ENCODE measurements around the gene TEDC1.

TEDC1 gene

DNA sequence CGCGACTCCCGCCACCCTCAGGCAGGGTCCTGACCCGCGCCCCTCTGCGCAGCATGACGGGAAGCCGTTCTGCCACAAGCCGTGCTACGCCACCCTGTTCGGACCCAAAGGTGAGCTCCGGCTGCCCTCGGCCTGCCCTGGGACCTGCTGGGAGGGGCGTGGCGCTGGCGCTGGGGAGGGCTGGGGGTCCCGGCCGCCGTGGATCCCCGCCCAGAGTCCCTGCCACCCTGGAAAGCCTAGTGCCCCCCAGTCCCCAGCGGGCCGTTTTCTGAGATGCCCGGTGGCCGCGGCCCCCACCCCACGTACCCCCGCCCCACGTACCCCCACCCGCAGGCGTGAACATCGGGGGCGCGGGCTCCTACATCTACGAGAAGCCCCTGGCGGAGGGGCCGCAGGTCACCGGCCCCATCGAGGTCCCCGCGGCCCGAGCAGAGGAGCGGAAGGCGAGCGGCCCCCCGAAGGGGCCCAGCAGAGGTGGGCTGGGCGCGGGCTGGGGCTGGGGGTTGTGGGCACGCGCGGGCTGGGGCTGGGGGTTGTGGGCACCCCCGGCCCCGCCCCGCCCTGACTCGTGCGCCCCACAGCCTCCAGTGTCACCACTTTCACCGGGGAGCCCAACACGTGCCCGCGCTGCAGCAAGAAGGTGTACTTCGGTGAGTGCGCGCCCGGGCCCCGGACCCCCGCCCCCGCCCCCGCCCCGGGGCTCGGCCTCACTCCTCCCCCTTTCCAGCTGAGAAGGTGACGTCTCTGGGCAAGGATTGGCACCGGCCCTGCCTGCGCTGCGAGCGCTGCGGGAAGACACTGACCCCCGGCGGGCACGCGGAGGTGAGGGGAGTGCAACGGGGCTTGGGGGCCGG is 12.4 kb upstream of the TEDC1 start:
- TF ChIP-seq TCF12 (IDR thresholded peaks at IDR 0.05; ENCODE audit: low read depth) (no peak), ZBTB7A (IDR thresholded peaks at IDR 0.05; ENCODE audit: low read depth) (peak; percentile 38; the same call in 1 of the 2 replicates)

DNA sequence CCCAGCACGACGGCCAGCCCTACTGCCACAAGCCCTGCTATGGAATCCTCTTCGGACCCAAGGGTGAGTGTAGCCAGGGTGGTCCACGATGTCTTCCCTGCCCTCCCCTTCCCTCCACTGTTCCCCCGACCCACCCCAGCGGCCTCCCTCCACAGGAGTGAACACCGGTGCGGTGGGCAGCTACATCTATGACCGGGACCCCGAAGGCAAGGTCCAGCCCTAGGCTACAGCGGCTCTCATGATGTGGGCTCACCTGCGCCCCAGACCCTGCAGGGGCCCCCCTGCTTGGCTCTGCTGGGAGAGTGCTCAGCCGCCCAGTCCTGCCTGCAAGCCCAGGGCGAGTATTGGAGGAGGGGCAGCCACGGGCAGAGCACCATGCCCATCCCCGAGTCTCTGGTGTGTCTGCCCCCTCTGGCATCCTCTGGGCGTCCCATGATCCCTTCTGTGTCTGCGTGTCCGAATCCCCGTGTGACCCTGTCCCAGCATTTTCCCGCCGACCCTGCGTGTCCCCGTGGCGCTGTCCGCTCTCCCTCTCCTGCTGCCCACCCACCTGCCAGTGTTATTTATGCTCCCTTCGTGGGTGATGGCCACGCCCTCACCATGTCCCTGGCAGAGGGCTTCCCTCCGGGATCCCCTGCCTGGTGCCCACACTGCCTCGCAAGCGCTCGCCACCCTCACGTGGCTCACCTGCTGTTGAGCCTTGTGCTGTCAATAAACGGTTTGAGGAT is 11.5 kb upstream of the TEDC1 start:
- TF ChIP-seq, protein P1, sequence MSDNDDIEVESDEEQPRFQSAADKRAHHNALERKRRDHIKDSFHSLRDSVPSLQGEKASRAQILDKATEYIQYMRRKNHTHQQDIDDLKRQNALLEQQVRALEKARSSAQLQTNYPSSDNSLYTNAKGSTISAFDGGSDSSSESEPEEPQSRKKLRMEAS (IDR thresholded peaks at IDR 0.05): peak; percentile 71
- TF ChIP-seq NFIC (IDR thresholded peaks at IDR 0.05) (0 out of 2 replicates have a peak, but pooled peaks have one; percentile 19), CREB1 (IDR thresholded peaks at IDR 0.05; ENCODE audit: low read depth) (no peak), RAD21 (IDR thresholded peaks at IDR 0.05; ENCODE audit: low read depth) (no peak), TEAD4 (IDR thresholded peaks at IDR 0.05) (no peak), EP300 (IDR thresholded peaks at IDR 0.05; ENCODE audit: borderline replicate concordance) (no peak), FOXM1 (IDR thresholded peaks at IDR 0.05; ENCODE audit: borderline replicate concordance, low read depth) (no peak), EGR1 (IDR thresholded peaks at IDR 0.05) (no peak), YY1 (IDR thresholded peaks at IDR 0.05; ENCODE audit: low read depth) (no peak), ZBTB7A (IDR thresholded peaks at IDR 0.05; ENCODE audit: low read depth) (peak; percentile 35), TCF12 (IDR thresholded peaks at IDR 0.05; ENCODE audit: low read depth) (no peak; the same call in 1 of the 2 replicates), CEBPB (IDR thresholded peaks at IDR 0.05) (no peak), TAF1 (IDR thresholded peaks at IDR 0.05; ENCODE audit: low read depth) (no peak)
- TF ChIP-seq, protein P2, sequence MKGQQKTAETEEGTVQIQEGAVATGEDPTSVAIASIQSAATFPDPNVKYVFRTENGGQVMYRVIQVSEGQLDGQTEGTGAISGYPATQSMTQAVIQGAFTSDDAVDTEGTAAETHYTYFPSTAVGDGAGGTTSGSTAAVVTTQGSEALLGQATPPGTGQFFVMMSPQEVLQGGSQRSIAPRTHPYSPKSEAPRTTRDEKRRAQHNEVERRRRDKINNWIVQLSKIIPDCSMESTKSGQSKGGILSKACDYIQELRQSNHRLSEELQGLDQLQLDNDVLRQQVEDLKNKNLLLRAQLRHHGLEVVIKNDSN (IDR thresholded peaks at IDR 0.05): peak; percentile 55; the same call in 1 of the 2 replicates
- TF ChIP-seq, protein P3, sequence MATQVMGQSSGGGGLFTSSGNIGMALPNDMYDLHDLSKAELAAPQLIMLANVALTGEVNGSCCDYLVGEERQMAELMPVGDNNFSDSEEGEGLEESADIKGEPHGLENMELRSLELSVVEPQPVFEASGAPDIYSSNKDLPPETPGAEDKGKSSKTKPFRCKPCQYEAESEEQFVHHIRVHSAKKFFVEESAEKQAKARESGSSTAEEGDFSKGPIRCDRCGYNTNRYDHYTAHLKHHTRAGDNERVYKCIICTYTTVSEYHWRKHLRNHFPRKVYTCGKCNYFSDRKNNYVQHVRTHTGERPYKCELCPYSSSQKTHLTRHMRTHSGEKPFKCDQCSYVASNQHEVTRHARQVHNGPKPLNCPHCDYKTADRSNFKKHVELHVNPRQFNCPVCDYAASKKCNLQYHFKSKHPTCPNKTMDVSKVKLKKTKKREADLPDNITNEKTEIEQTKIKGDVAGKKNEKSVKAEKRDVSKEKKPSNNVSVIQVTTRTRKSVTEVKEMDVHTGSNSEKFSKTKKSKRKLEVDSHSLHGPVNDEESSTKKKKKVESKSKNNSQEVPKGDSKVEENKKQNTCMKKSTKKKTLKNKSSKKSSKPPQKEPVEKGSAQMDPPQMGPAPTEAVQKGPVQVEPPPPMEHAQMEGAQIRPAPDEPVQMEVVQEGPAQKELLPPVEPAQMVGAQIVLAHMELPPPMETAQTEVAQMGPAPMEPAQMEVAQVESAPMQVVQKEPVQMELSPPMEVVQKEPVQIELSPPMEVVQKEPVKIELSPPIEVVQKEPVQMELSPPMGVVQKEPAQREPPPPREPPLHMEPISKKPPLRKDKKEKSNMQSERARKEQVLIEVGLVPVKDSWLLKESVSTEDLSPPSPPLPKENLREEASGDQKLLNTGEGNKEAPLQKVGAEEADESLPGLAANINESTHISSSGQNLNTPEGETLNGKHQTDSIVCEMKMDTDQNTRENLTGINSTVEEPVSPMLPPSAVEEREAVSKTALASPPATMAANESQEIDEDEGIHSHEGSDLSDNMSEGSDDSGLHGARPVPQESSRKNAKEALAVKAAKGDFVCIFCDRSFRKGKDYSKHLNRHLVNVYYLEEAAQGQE (IDR thresholded peaks at IDR 0.05; ENCODE audit: low read depth): peak; percentile 19; the same call in 1 of the 2 replicates

DNA sequence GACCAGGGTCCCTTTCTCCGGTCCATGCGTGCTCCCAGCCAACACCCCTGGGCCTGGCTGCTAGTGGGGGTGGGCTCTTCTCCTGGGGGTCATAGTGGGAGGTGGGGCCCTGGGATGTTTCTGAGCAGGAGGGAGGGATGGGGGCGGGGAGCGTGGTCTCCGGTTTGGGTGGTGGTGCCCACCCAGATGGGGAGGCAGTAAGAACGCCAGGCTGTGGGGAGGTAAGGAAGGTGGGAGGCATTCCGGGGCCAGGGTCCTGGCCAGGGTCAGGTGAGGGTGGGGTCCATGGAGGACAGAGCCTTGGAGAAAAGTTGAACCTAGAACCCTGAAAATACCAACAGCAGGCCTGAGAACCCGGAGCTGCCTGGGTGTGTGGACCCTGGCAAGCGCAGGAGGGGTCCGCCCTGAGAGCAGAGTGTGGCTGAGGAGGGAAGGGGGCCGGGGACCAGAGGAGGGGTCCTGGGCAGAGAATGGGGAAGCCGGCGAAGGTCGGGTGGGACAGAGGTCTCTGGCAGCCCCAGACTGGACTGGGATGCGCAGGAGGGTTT is 10.8 kb upstream of the TEDC1 start:
- TF ChIP-seq TCF12 (IDR thresholded peaks at IDR 0.05; ENCODE audit: low read depth) (no peak), RAD21 (IDR thresholded peaks at IDR 0.05; ENCODE audit: low read depth) (no peak), NFIC (IDR thresholded peaks at IDR 0.05) (no peak), CREB1 (IDR thresholded peaks at IDR 0.05; ENCODE audit: low read depth) (no peak), TAF1 (IDR thresholded peaks at IDR 0.05; ENCODE audit: low read depth) (no peak), EP300 (IDR thresholded peaks at IDR 0.05; ENCODE audit: borderline replicate concordance) (no peak), CEBPB (IDR thresholded peaks at IDR 0.05) (no peak), TEAD4 (IDR thresholded peaks at IDR 0.05) (no peak), ZBTB7A (IDR thresholded peaks at IDR 0.05; ENCODE audit: low read depth) (no peak; the same call in 1 of the 2 replicates), YY1 (IDR thresholded peaks at IDR 0.05; ENCODE audit: low read depth) (no peak), FOXM1 (IDR thresholded peaks at IDR 0.05; ENCODE audit: borderline replicate concordance, low read depth) (no peak), EGR1 (IDR thresholded peaks at IDR 0.05) (no peak)
- TF ChIP-seq, protein P3 (IDR thresholded peaks at IDR 0.05; ENCODE audit: low read depth): no peak
- TF ChIP-seq, protein P2 (IDR thresholded peaks at IDR 0.05): no peak
- TF ChIP-seq, protein P1 (IDR thresholded peaks at IDR 0.05): no peak; the same call in 1 of the 2 replicates

DNA sequence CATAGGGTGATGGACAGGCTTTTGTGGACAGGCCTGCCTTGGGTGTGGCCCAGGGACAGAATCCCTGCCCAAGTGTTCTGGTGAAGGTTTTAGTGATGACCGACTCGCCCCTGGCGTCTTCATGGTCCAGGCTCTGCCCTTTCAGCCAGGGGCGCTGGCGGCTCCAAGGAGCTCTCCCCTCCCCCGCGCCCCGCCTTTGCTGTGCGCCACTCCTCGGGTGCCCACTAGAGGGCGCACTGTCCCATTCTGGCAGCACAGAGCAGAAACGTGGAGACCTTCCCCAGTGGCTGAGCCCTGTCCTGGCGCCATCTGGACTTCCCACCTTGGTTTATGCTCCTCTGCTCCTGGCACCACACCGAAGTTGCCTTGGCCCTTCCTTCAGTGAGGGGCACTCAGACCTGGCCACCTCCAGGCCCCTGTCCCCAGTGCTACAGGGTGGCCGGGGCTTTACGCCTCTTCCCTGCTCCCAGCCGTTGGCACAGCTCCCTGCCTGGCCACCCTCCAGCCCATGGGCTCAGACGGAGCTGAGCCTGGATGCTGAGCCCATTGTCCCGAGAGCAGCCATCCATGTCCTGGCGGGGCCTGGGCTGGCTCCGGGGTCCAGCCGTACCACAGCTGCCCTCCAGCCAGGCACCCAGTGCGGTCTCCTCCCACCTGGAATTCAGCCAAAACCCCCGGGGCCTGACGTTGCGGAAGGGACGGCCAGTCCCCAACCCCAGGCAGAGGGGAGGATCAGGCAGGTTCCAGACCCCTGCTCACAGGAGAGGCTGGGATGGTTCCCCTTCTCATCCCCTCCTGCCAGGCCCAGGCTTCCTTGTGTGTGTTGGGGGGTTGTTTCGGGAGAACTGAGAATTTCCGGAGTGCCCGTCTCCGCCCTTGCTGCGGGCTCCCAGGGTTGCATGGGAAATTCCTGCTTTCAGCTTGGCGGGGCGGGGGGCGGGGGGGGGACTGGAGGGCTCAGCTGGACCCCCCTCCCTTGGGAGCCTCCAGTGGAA is 9.9 kb upstream of the TEDC1 start:
- peak; percentile 39; the same call in 1 of the 2 replicates for TF ChIP-seq TAF1 (IDR thresholded peaks at IDR 0.05; ENCODE audit: low read depth)
- TF ChIP-seq FOXM1 (IDR thresholded peaks at IDR 0.05; ENCODE audit: borderline replicate concordance, low read depth): peak; percentile 91
- TF ChIP-seq, protein P2 (IDR thresholded peaks at IDR 0.05): 0 out of 2 replicates have a peak, but pooled peaks have one; percentile 7
- peak; percentile 98 for TF ChIP-seq TCF12 (IDR thresholded peaks at IDR 0.05; ENCODE audit: low read depth)
- TF ChIP-seq, protein P3 (IDR thresholded peaks at IDR 0.05; ENCODE audit: low read depth): no peak
- TF ChIP-seq CREB1 (IDR thresholded peaks at IDR 0.05; ENCODE audit: low read depth): 0 out of 2 replicates have a peak, but pooled peaks have one; percentile 35
- peak; percentile 72 for TF ChIP-seq RAD21 (IDR thresholded peaks at IDR 0.05; ENCODE audit: low read depth)
- TF ChIP-seq EP300 (IDR thresholded peaks at IDR 0.05; ENCODE audit: borderline replicate concordance): peak; percentile 96
- TF ChIP-seq CEBPB (IDR thresholded peaks at IDR 0.05): no peak
- TF ChIP-seq NFIC (IDR thresholded peaks at IDR 0.05): peak; percentile 100
- TF ChIP-seq EGR1 (IDR thresholded peaks at IDR 0.05): peak; percentile 19; the same call in 1 of the 2 replicates
- TF ChIP-seq YY1 (IDR thresholded peaks at IDR 0.05; ENCODE audit: low read depth): 0 out of 2 replicates have a peak, but pooled peaks have one; percentile 49
- TF ChIP-seq, protein P1 (IDR thresholded peaks at IDR 0.05): peak; percentile 73
- 0 out of 2 replicates have a peak, but pooled peaks have one; percentile 78 for TF ChIP-seq ZBTB7A (IDR thresholded peaks at IDR 0.05; ENCODE audit: low read depth)
- TF ChIP-seq TEAD4 (IDR thresholded peaks at IDR 0.05): peak; percentile 75
